ENCODE data around the gene ZNF367. TPM values are rescaled to one million over a fixed set of nuclear protein-coding genes. Genes with fewer than 3 reads are reported as not detected.

Gene ZNF367
- total RNA-seq, 4 donors from 2014 or later, result 2.2 to 7.1 (median 4.6) TPM

- intact Hi-C loops (cut with DNase I), result loop anchor here (10.0 kb wide), 1 partner anchor 235 kb away; no protein-coding TSS in a partner anchor
- no peaks in the 10 kb centered on the region for H3K9me3 ChIP-seq
- H3K4me1 ChIP-seq, result no peaks in the 10 kb centered on the region
- DNase-seq, result no peak
- H3K27ac ChIP-seq, result no peak overlapping the region
- no peaks in the 10 kb centered on the region for H3K27me3 ChIP-seq
- H3K36me3 ChIP-seq, result no peaks in the 10 kb centered on the region
- TF ChIP-seq CTCF (IDR thresholded peaks at IDR 0.05), result no peak
- TF ChIP-seq POLR2A (IDR thresholded peaks at IDR 0.05), result no peak
- H3K4me3 ChIP-seq, result no peak overlapping the region
These were observed 11.6 kb upstream of the ZNF367 start for GRCh38 chr9:96429732-96430131.

DNA sequence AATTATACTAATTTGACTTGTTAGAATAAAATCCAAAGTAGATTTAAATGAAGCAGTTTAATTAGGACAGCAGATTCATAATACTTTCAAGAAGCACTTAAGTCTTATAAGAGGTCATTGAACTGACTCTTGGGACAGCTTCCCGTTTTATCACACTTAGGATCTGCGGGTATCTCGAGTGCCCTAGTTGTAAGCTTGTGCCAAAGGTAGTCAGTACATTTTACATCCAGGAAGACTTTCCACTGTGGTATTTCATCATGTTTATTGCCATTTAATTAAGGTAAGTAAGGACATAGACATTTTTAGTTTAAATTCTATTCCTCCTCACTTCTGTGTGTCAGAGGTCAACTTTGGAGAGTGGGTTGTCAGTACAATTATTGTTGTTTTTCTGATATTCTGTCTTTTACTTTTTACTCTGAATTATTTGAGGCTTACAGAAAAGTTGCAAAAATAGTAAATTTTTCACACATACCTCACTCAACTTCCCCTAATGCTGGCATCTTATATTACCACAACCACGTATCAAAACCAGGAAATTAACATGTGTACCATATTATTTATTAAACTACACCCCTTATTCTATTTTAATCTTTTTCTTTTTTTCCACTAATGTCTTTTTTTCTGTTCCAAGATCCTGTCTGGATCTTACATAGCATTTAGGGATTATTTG, 7.5 kb upstream of the ZNF367 start:
- no peak overlapping the region for H3K4me3 ChIP-seq
- 72 to 80% methylated on average over 4 of the region's 4 CpGs for WGBS, 2 donors
- TF ChIP-seq POLR2A (IDR thresholded peaks at IDR 0.05) (no peak), CTCF (IDR thresholded peaks at IDR 0.05) (no peak)
- peaks cover 7 to 18% (median 12%) of the 10 kb centered on the region in 3 donors for H3K4me1 ChIP-seq
- intact Hi-C loops (cut with DNase I), result no loop called here
- no peaks in the 10 kb centered on the region for H3K9me3 ChIP-seq
- DNase-seq, result no peak
- no peaks in the 10 kb centered on the region for H3K36me3 ChIP-seq
- H3K27me3 ChIP-seq, result no peaks in the 10 kb centered on the region
- no peak overlapping the region for H3K27ac ChIP-seq

- intact Hi-C loops (cut with DNase I), result no loop called here
- WGBS, 2 donors, result 47 to 62% methylated on average over 5 of the region's 6 CpGs
- Histone ChIP-seq H3K4me3 (no peak overlapping the region), H3K4me1 (peaks cover 7 to 34% (median 22%) of the 10 kb centered on the region in 3 donors), H3K9me3 (no peaks in the 10 kb centered on the region), H3K27me3 (no peaks in the 10 kb centered on the region), H3K36me3 (no peaks in the 10 kb centered on the region), H3K27ac (peak overlapping the region in 3 of 4 donors; percentile 1 to 30 (median 6))
- no peak for DNase-seq
- no peak for TF ChIP-seq CTCF (IDR thresholded peaks at IDR 0.05)
- no peak for TF ChIP-seq POLR2A (IDR thresholded peaks at IDR 0.05)
These were observed 5.8 kb upstream of the ZNF367 start for GRCh38 chr9:96423985-96424336.

- intact Hi-C loops (cut with DNase I), result no loop called here
- no peak for TF ChIP-seq CTCF (IDR thresholded peaks at IDR 0.05)
- TF ChIP-seq POLR2A (IDR thresholded peaks at IDR 0.05), result no peak
- Histone ChIP-seq H3K4me3 (no peak overlapping the region), H3K27ac (peak overlapping the region in 3 of 4 donors; percentile 1 to 30 (median 6)), H3K36me3 (no peaks in the 10 kb centered on the region), H3K27me3 (no peaks in the 10 kb centered on the region), H3K4me1 (peaks cover 7 to 34% (median 22%) of the 10 kb centered on the region in 3 donors), H3K9me3 (no peaks in the 10 kb centered on the region)
- DNase-seq, result no peak
- 60 to 90% methylated on average over 5 to 8 of the region's 8 CpGs for WGBS, 2 donors
These were observed 5.3 kb upstream of the ZNF367 start for GRCh38 chr9:96423322-96423984.

DNA sequence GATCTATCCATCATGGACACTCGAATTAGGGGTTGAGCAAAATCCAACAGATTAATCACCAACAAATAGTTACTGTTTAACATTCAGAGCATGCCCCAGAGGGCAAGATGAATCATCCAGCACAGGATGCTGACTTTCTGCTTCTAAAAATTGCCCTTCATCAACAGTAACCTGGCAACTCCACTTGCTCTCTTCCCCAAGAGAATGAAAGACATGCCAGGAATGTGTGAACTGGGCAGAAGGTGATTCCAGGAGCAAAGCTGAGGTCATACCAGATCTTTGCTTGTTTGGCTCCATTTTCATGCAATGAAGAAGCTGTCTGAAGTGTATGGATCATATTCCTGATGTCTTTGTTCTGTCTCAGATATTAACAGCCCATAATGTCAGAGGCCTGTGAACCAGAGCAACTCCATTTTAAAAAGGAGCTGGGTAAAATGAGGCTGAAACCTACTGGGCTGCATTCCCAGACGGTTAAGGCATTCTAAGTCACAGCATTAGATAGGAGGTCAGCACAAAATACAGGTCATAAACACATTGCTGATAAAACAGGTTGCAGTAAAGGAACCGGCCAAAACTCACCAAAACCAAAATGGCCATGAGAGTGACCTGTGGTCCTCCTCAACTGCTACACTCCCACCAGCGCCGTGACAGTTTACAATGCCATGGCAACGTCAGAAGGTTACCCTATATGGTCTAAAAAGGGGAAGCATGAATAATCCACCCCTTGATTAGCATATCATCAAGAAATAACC, 2.5 kb upstream of the ZNF367 start:
- no peaks in the 10 kb centered on the region for H3K36me3 ChIP-seq
- no peak overlapping the region for H3K4me3 ChIP-seq
- no peaks in the 10 kb centered on the region for H3K27me3 ChIP-seq
- TF ChIP-seq POLR2A (IDR thresholded peaks at IDR 0.05) (no peak), CTCF (IDR thresholded peaks at IDR 0.05) (no peak)
- intact Hi-C loops (cut with DNase I), result no loop called here
- H3K27ac ChIP-seq, result peak overlapping the region; percentile 62 to 100 (median 98)
- DNase-seq, result no peak
- H3K9me3 ChIP-seq, result no peaks in the 10 kb centered on the region
- H3K4me1 ChIP-seq, result peaks cover 13 to 49% (median 29%) of the 10 kb centered on the region in 3 donors
- WGBS, 2 donors, result 28 to 36% methylated on average over 5 to 6 of the region's 6 CpGs
